Transverse colon (tissue), 4 donors: ENCODE results near the gene TMEM131L. TPM values are rescaled to one million over a fixed set of nuclear protein-coding genes. Genes with fewer than 3 reads are reported as not detected.

Experiments
- DNase-seq: peaks from one replicate; pipeline ENCODE4 v3.0.0-alpha.2; 2019
- H3K27ac ChIP-seq, 4 donors: fragments of 200-600 bp; sonication (generic); 2 replicates each; pipeline ENCODE4 v1.5.1; 2016 to 2018; ENCODE audit warnings: inconsistent platforms in 4 of 4
- H3K27me3 ChIP-seq: fragments of 200-600 bp; sonication (generic); 2 replicates; pipeline ENCODE4 v1.5.1; 2017; ENCODE audit warnings: inconsistent platforms
- H3K36me3 ChIP-seq, 4 donors: fragments of 200-600 bp; sonication (generic); 2 replicates each; pipeline ENCODE4 v1.5.1; 2017 to 2019; ENCODE audit warnings: inconsistent platforms in 4 of 4
- H3K4me1 ChIP-seq, 4 donors: fragments of 200-600 bp; sonication (generic); 2 replicates each; pipeline ENCODE4 v1.5.1; 2017 to 2020; ENCODE audit warnings: inconsistent platforms in 4 of 4
- H3K4me3 ChIP-seq, 4 donors: fragments of 200-600 bp; sonication (generic); 1 replicate in 1 of 4; 2 replicates in 3 of 4; pipeline versions ENCODE4 v1.5.1 to v1.6.1; 2017 to 2019; ENCODE audit warnings: inconsistent platforms in 4 of 4
- H3K9me3 ChIP-seq, 2 donors: fragments of 200-600 bp; sonication (generic); 2 replicates each; pipeline ENCODE4 v1.5.1; 2017 to 2019; ENCODE audit warnings: inconsistent platforms in 2 of 2
- CTCF ChIP-seq, 5 experiments: fragments of 200-600 bp in 3 of 5; fragments of 450-650 bp in 2 of 5; sonication (generic) in 3 of 5; IDR thresholded peaks; 1 replicate in 2 of 5; 2 replicates in 3 of 5; pipeline ENCODE4 v1.5.1; 2016 to 2017; ENCODE audit warnings: antibody characterized with exemption in 5 of 5, inconsistent platforms in 3 of 5, mild to moderate bottlenecking in 2 of 5, moderate library complexity in 1 of 5
- EP300 ChIP-seq: sonication (generic); formaldehyde crosslinking; IDR thresholded peaks from one replicate; pipeline ENCODE4 v1.6.1; 2017; ENCODE audit warnings: antibody characterized with exemption, low read depth
- POLR2A ChIP-seq: fragments of 450-650 bp; IDR thresholded peaks from one replicate; pipeline ENCODE4 v1.6.1; 2016; ENCODE audit warnings: antibody characterized with exemption, mild to moderate bottlenecking, moderate library complexity
- POLR2AphosphoS5 ChIP-seq, 3 donors: sonication (generic); formaldehyde crosslinking; IDR thresholded peaks; one replicate each; pipeline ENCODE4 v1.6.1; 2016; ENCODE audit warnings: antibody characterized with exemption in 3 of 3
- WGBS, 2 donors: methylation state at CpG; one replicate each; pipeline ENCODE4 v1.1.5; 2018; ENCODE audit warnings: low coverage in 1 of 2; 5-methylcytosine and 5-hydroxymethylcytosine counted together
- in situ Hi-C, 4 donors: fragments of 200-750 bp; cut with MboI; loops; one replicate each; pipeline versions ENCODE4 v1.15.0 to v1.15.1; 2017; ENCODE audit warnings: low sequenced_read_pairs in 3 of 4, low pct_ligation_motif_present in 1 of 4, low pct_unique_long_range_greater_than_20kb in 1 of 4
- intact Hi-C: fragments of 100-400 bp; cut with DNase I; formaldehyde crosslinking; loops from one replicate; pipeline ENCODE4 v1.15.1; 2023; ENCODE audit warnings: low total_unique reads
- total RNA-seq, 4 donors: library from RNA; depleted of rRNA; stranded (reverse); fragments of >200 nt; gene quantifications; one replicate each; pipeline ENCODE4 v1.1.0, GENCODE V29; 2016

Gene TMEM131L
- total RNA-seq, 4 donors from 2014 or later, result 5.2 to 14.8 (median 8.3) TPM

GRCh38 chr4:153531976-153532626 lies 65.9 kb downstream of the TMEM131L start:
- Histone ChIP-seq H3K27me3 (no peaks in the 10 kb centered on the region), H3K36me3 (no peaks in the 10 kb centered on the region), H3K9me3 (no peaks in the 10 kb centered on the region), H3K4me1 (peaks cover 6 to 53% (median 20%) of the 10 kb centered on the region in 4 donors), H3K27ac (no peak overlapping the region), H3K4me3 (no peak overlapping the region)
- DNase-seq, result no peak
- in situ Hi-C loops (no loop called here), intact Hi-C loops (no loop called here)
- WGBS, 2 donors, result 80 to 81% methylated on average over 2 of the region's 2 CpGs
- no peak for TF ChIP-seq POLR2AphosphoS5 (IDR thresholded peaks at IDR 0.05)
- TF ChIP-seq EP300, result no peak
- no peak for TF ChIP-seq POLR2A
- no peak for TF ChIP-seq CTCF (IDR thresholded peaks at IDR 0.05)

- no peak overlapping the region for H3K27ac ChIP-seq
- no peaks in the 10 kb centered on the region for H3K9me3 ChIP-seq
- peaks cover 6 to 53% (median 20%) of the 10 kb centered on the region in 4 donors for H3K4me1 ChIP-seq
- H3K4me3 ChIP-seq, result no peak overlapping the region
- no peaks in the 10 kb centered on the region for H3K36me3 ChIP-seq
- no peak for DNase-seq
- no peak for TF ChIP-seq EP300
- TF ChIP-seq CTCF (IDR thresholded peaks at IDR 0.05), result no peak
- no peak for TF ChIP-seq POLR2A
- no peak for TF ChIP-seq POLR2AphosphoS5 (IDR thresholded peaks at IDR 0.05)
- in situ Hi-C loops (no loop called here), intact Hi-C loops (no loop called here)
- WGBS, 2 donors, result 65 to 70% methylated on average over 5 to 6 of the region's 6 CpGs
- H3K27me3 ChIP-seq, result no peaks in the 10 kb centered on the region
Observed at GRCh38 chr4:153532636-153533035, 66.5 kb downstream of the TMEM131L start.

GRCh38 chr4:153533387-153533786 lies 67.2 kb downstream of the TMEM131L start:
- peaks cover 6 to 54% (median 20%) of the 10 kb centered on the region in 4 donors for H3K4me1 ChIP-seq
- H3K27ac ChIP-seq, result no peak overlapping the region
- in situ Hi-C loops (no loop called here), intact Hi-C loops (no loop called here)
- TF ChIP-seq POLR2A (no peak), EP300 (no peak), POLR2AphosphoS5 (IDR thresholded peaks at IDR 0.05) (no peak), CTCF (IDR thresholded peaks at IDR 0.05) (no peak)
- no peaks in the 10 kb centered on the region for H3K36me3 ChIP-seq
- no peak overlapping the region for H3K4me3 ChIP-seq
- H3K9me3 ChIP-seq, result no peaks in the 10 kb centered on the region
- no peak for DNase-seq
- no peaks in the 10 kb centered on the region for H3K27me3 ChIP-seq

GRCh38 chr4:153534792-153535629 lies 68.9 kb downstream of the TMEM131L start:
- no peak overlapping the region for H3K4me3 ChIP-seq
- in situ Hi-C loops, result no loop called here

More at GRCh38 chr4:153534792-153535629, 68.9 kb downstream of the TMEM131L start:
- Histone ChIP-seq H3K9me3 (no peaks in the 10 kb centered on the region), H3K36me3 (no peaks in the 10 kb centered on the region), H3K4me1 (peaks cover 6 to 51% (median 20%) of the 10 kb centered on the region in 4 donors), H3K27ac (no peak overlapping the region), H3K27me3 (no peaks in the 10 kb centered on the region)
- WGBS, 2 donors, result 88 to 91% methylated on average over 7 to 10 of the region's 10 CpGs
- TF ChIP-seq POLR2AphosphoS5 (IDR thresholded peaks at IDR 0.05) (no peak), POLR2A (no peak), EP300 (no peak), CTCF (IDR thresholded peaks at IDR 0.05) (no peak)
- intact Hi-C loops, result no loop called here
- DNase-seq, result no peak
